ACHN (cell line): ENCODE results near the gene RSPO3.
A peak's percentile ranks its signal among the peaks of the same experiment; 100 is the strongest.

Experiments
- DNase-seq: peaks from one replicate; pipeline ENCODE4 v3.0.0-alpha.2; 2015
- in situ Hi-C: cut with HindIII; loops from 2 replicates; pipeline ENCODE4 v1.10.0; 2017; ENCODE audit warnings: low sequenced_read_pairs, low pct_ligation_motif_present, low pct_unique_long_range_greater_than_20kb

Gene RSPO3

GRCh38 chr6:127131772-127132376 lies 13.4 kb downstream of the RSPO3 start:
- in situ Hi-C loops: no loop called here
- DNase-seq: no peak

GRCh38 chr6:127134136-127134535 lies 15.7 kb downstream of the RSPO3 start:
- in situ Hi-C loops: no loop called here
- no peak for DNase-seq

GRCh38 chr6:127136786-127137185 lies 18.3 kb downstream of the RSPO3 start:
- in situ Hi-C loops: no loop called here

GRCh38 chr6:127146932-127147331 lies 28.5 kb downstream of the RSPO3 start:
- DNase-seq: peak; percentile 77
- in situ Hi-C loops: no loop called here

More at GRCh38 chr6:127136786-127137185, 18.3 kb downstream of the RSPO3 start:
- no peak for DNase-seq

GRCh38 chr6:127147534-127147933 lies 29.1 kb downstream of the RSPO3 start:
- in situ Hi-C loops: no loop called here
- DNase-seq: no peak

GRCh38 chr6:127148511-127148910 lies 30.0 kb downstream of the RSPO3 start:
- DNase-seq: no peak
- in situ Hi-C loops: no loop called here

- in situ Hi-C loops: no loop called here
- no peak for DNase-seq
These were observed 36.0 kb downstream of the RSPO3 start for GRCh38 chr6:127154509-127154908.

- no peak for DNase-seq
- in situ Hi-C loops: no loop called here
These were observed 42.0 kb downstream of the RSPO3 start for GRCh38 chr6:127160484-127160883.

- no peak for DNase-seq
- in situ Hi-C loops: no loop called here
These were observed 44.4 kb downstream of the RSPO3 start for GRCh38 chr6:127162836-127163235.

- in situ Hi-C loops: no loop called here
- DNase-seq: no peak
These were observed 45.6 kb downstream of the RSPO3 start for GRCh38 chr6:127164036-127164435.

GRCh38 chr6:127164565-127164964 lies 46.1 kb downstream of the RSPO3 start:
- in situ Hi-C loops: no loop called here

GRCh38 chr6:127173156-127173940 lies 54.9 kb downstream of the RSPO3 start:
- in situ Hi-C loops: no loop called here

More at GRCh38 chr6:127164565-127164964, 46.1 kb downstream of the RSPO3 start:
- DNase-seq: no peak

GRCh38 chr6:127176146-127176545 lies 57.7 kb downstream of the RSPO3 start:
- DNase-seq: no peak
- in situ Hi-C loops: no loop called here

More at GRCh38 chr6:127173156-127173940, 54.9 kb downstream of the RSPO3 start:
- no peak for DNase-seq

- in situ Hi-C loops: no loop called here
- no peak for DNase-seq
These were observed 58.8 kb downstream of the RSPO3 start for GRCh38 chr6:127177030-127177922.

GRCh38 chr6:127177923-127178231 lies 59.4 kb downstream of the RSPO3 start:
- in situ Hi-C loops: no loop called here

GRCh38 chr6:127178746-127179145 lies 60.3 kb downstream of the RSPO3 start:
- no peak for DNase-seq
- in situ Hi-C loops: no loop called here

More at GRCh38 chr6:127177923-127178231, 59.4 kb downstream of the RSPO3 start:
- no peak for DNase-seq

- no peak for DNase-seq
- in situ Hi-C loops: no loop called here
These were observed 62.0 kb downstream of the RSPO3 start for GRCh38 chr6:127180426-127180825.

GRCh38 chr6:127182501-127182900 lies 64.0 kb downstream of the RSPO3 start:
- no peak for DNase-seq
- in situ Hi-C loops: no loop called here

- in situ Hi-C loops: no loop called here
- no peak for DNase-seq
These were observed 67.0 kb downstream of the RSPO3 start for GRCh38 chr6:127185437-127185995.
